ENCODE measurements around the gene RUNX2. TPM values are rescaled to one million over a fixed set of nuclear protein-coding genes. Genes with fewer than 3 reads are reported as not detected.

The RUNX2 gene
- total and polyA plus RNA-seq, 2 of the 8 experiments (the other 6 are each of a cell fraction or from before 2014, with no cell fraction given) = 0.26 to 1.2 TPM

- no peak overlapping the region for H4K5ac ChIP-seq (ENCODE audit: insufficient read length, low read depth, low read length)
- no peak overlapping the region for H3K23ac ChIP-seq (ENCODE audit: insufficient read length)
- H3K4me2 ChIP-seq (ENCODE audit: insufficient read depth in 1 of 2, low read depth in 2 of 2, low read length in 2 of 2) = no peak overlapping the region
- H3K9me3 ChIP-seq (ENCODE audit: insufficient read depth in 2 of 2, low read depth in 1 of 2, low read length in 1 of 2) = no peaks in the 10 kb centered on the region
- no peak overlapping the region for H3K4me3 ChIP-seq (ENCODE audit: extremely low read depth in 1 of 4, insufficient read depth in 2 of 4, low read depth in 3 of 4, low read length in 4 of 4)
- ChIA-PET CTCF (ENCODE audit: partially characterized antibody) (interaction anchor here (1.7 kb wide), 1 partner anchor 12 kb away, joined by 3 read pairs; no protein-coding TSS in a partner anchor), POLR2A (ENCODE audit: partially characterized antibody) (no interaction called here)
- no peak overlapping the region for H3K14ac ChIP-seq (ENCODE audit: insufficient read length)
- H3K79me1 ChIP-seq (ENCODE audit: low read depth, low read length) = no peaks in the 10 kb centered on the region
- H3K4ac ChIP-seq (replicated peaks; ENCODE audit: insufficient read length, low read depth, low read length) = no peak overlapping the region
- no peaks in the 10 kb centered on the region for H3K23me2 ChIP-seq (ENCODE audit: low read depth, low read length)
- FAIRE-seq = no peak
- no peak overlapping the region for H3K56ac ChIP-seq (replicated peaks; ENCODE audit: insufficient read length, low read depth, low read length)
- H2AK5ac ChIP-seq (ENCODE audit: low read depth, low read length) = no peak overlapping the region
- no peak overlapping the region for H2BK15ac ChIP-seq (ENCODE audit: low read length)
- H2BK5ac ChIP-seq (ENCODE audit: low read depth, low read length) = no peak overlapping the region
- no peak overlapping the region for H2AFZ ChIP-seq (ENCODE audit: low read length)
- no peak overlapping the region for H2BK20ac ChIP-seq (ENCODE audit: low read length)
- H4K91ac ChIP-seq (replicated peaks; ENCODE audit: insufficient read length, low read length) = no peak overlapping the region
- no peaks in the 10 kb centered on the region for H3K79me2 ChIP-seq (ENCODE audit: control insufficient read depth in 1 of 2, insufficient read depth in 2 of 2, low read length in 2 of 2)
- H3K9ac ChIP-seq (replicated peaks in 1 of 4; ENCODE audit: extremely low read depth in 1 of 4, low read depth in 3 of 4, low read length in 3 of 4) = no peak overlapping the region
- H2BK12ac ChIP-seq (ENCODE audit: low read depth, low read length) = no peak overlapping the region
- no peak overlapping the region for H3K18ac ChIP-seq (ENCODE audit: extremely low read depth, low read length)
- no peak overlapping the region for H2BK120ac ChIP-seq (replicated peaks; ENCODE audit: low read depth, low read length)
- no peaks in the 10 kb centered on the region for H4K20me1 ChIP-seq (replicated peaks in 1 of 2; ENCODE audit: control insufficient read depth in 1 of 2, insufficient read depth in 2 of 2, low read length in 2 of 2)
- H4K8ac ChIP-seq (ENCODE audit: extremely low read depth, insufficient read depth, low read length) = no peak overlapping the region
- no peaks in the 10 kb centered on the region for H3K36me3 ChIP-seq (ENCODE audit: control insufficient read depth in 2 of 4, insufficient read depth in 4 of 4, low read length in 3 of 4)
- WGBS, 2 experiments (ENCODE audit: extremely low coverage in 1 of 2, insufficient coverage in 1 of 2, insufficient read length in 1 of 2, insufficient replicate concordance in 2 of 2, low coverage in 1 of 2, low lambda C conversion rate in 2 of 2, missing lambda C conversion rate in 1 of 2) = 90% methylated on average over 5 of the region's 5 CpGs; no CpG with 5 or more reads in 1 of the 2 experiments
- H3K4me1 ChIP-seq (replicated peaks in 1 of 4; ENCODE audit: control insufficient read depth in 3 of 4, insufficient read depth in 4 of 4, low read length in 3 of 4) = no peaks in the 10 kb centered on the region
- H3K27me3 ChIP-seq (replicated peaks in 1 of 4; ENCODE audit: control insufficient read depth in 3 of 4, extremely low read depth in 1 of 4, insufficient read depth in 3 of 4, low read length in 3 of 4) = no peaks in the 10 kb centered on the region
- DNase-seq (ENCODE audit: low read depth in 1 of 2, low spot score in 2 of 2) = peak in 1 of 2 experiments; percentile 17
- no peak overlapping the region for H3K27ac ChIP-seq (ENCODE audit: low read depth, low read length)
- TF ChIP-seq ATF3 (IDR thresholded peaks at IDR 0.05; ENCODE audit: insufficient read depth, low read depth, low read length) (no peak), PHF8 (conservative IDR thresholded peaks at IDR 0.05; ENCODE audit: low read depth, low read length) (no peak), YY1 (IDR thresholded peaks at IDR 0.05; ENCODE audit: low read depth, low read length) (no peak), TEAD4 (IDR thresholded peaks at IDR 0.05; ENCODE audit: low read depth, low read length) (no peak), JUND (IDR thresholded peaks at IDR 0.05; ENCODE audit: low read length) (no peak), HDAC6 (IDR thresholded peaks at IDR 0.05; ENCODE audit: low read depth, low read length) (no peak), CBX5 (IDR thresholded peaks at IDR 0.05; ENCODE audit: low read depth, low read length) (no peak), CBX8 (IDR thresholded peaks at IDR 0.05; ENCODE audit: borderline replicate concordance, low read depth, low read length) (no peak), BRCA1 (IDR thresholded peaks at IDR 0.05; ENCODE audit: low read depth, low read length) (no peak), SUZ12 (IDR thresholded peaks at IDR 0.05; ENCODE audit: low read length) (no peak), CHD2 (IDR thresholded peaks at IDR 0.05; ENCODE audit: low read length) (no peak)
- TF ChIP-seq, protein P1, sequence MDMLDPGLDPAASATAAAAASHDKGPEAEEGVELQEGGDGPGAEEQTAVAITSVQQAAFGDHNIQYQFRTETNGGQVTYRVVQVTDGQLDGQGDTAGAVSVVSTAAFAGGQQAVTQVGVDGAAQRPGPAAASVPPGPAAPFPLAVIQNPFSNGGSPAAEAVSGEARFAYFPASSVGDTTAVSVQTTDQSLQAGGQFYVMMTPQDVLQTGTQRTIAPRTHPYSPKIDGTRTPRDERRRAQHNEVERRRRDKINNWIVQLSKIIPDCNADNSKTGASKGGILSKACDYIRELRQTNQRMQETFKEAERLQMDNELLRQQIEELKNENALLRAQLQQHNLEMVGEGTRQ (IDR thresholded peaks at IDR 0.05; ENCODE audit: low read length) = no peak
Observed at GRCh38 chr6:45625191-45625664, 297.1 kb downstream of the RUNX2 start.

Measured in H1 (cell line).